Loucy (cell line): Measurements from ENCODE around the gene HOXD13.

Experiments used
- H2AFZ ChIP-seq: fragments of 200-600 bp; sonication (generic); 2 replicates; pipeline ENCODE4 v1.6.0; 2016; ENCODE audit warnings: antibody characterized with exemption, mild to moderate bottlenecking, low read length, moderate library complexity
- H3F3A ChIP-seq: fragments of 200-600 bp; 2 replicates; pipeline ENCODE4 v1.6.0; 2016; ENCODE audit warnings: antibody characterized with exemption, low read depth, mild to moderate bottlenecking
- H3K27me3 ChIP-seq: fragments of 200-600 bp; sonication (generic); 2 replicates; pipeline ENCODE4 v1.6.1; 2014; ENCODE audit warnings: low read length, mild to moderate bottlenecking; ENCODE audit not compliant: insufficient read depth, poor library complexity, severe bottlenecking
- H3K36me3 ChIP-seq: fragments of 200-600 bp; sonication (generic); 2 replicates; pipeline ENCODE4 v1.6.1; 2016; ENCODE audit warnings: low read length; ENCODE audit not compliant: insufficient read depth
- H3K4me1 ChIP-seq: fragments of 200-600 bp; sonication (generic); 2 replicates; pipeline ENCODE4 v1.5.1; 2014; ENCODE audit warnings: low read length, mild to moderate bottlenecking; ENCODE audit not compliant: insufficient read depth, poor library complexity, severe bottlenecking
- H3K4me2 ChIP-seq: fragments of 200-600 bp; sonication (generic); 2 replicates; pipeline ENCODE4 v1.6.0; 2014; ENCODE audit warnings: antibody characterized with exemption, low read length, low read depth, mild to moderate bottlenecking; ENCODE audit not compliant: poor library complexity, severe bottlenecking
- H3K4me3 ChIP-seq: fragments of 200-600 bp; sonication (generic); 2 replicates; pipeline ENCODE4 v1.5.1; 2014; ENCODE audit warnings: low read length, mild to moderate bottlenecking, mixed read lengths; ENCODE audit not compliant: poor library complexity, severe bottlenecking
- H3K79me2 ChIP-seq: fragments of 200-600 bp; sonication (generic); 2 replicates; pipeline ENCODE4 v1.6.1; 2014; ENCODE audit warnings: low read length; ENCODE audit not compliant: insufficient read depth
- H3K9ac ChIP-seq: fragments of 200-600 bp; sonication (generic); 2 replicates; pipeline ENCODE4 v1.6.0; 2014; ENCODE audit warnings: mild to moderate bottlenecking, low read depth, low read length, moderate library complexity; ENCODE audit not compliant: poor library complexity, severe bottlenecking
- H3K9me2 ChIP-seq: fragments of 200-600 bp; sonication (generic); replicated peaks from 2 replicates; pipeline ENCODE4 v1.6.1; 2016; ENCODE audit warnings: low read depth, low read length, mixed read lengths
- H3K9me3 ChIP-seq: fragments of 200-600 bp; sonication (generic); 2 replicates; pipeline ENCODE4 v1.6.1; 2014; ENCODE audit warnings: mild to moderate bottlenecking, antibody characterized with exemption, low read length, low read depth; ENCODE audit not compliant: insufficient read depth
- H4K20me1 ChIP-seq: fragments of 200-600 bp; sonication (generic); 2 replicates; pipeline ENCODE4 v1.6.0; 2014; ENCODE audit warnings: antibody characterized with exemption, low read length, mild to moderate bottlenecking; ENCODE audit not compliant: insufficient read depth, poor library complexity, severe bottlenecking
- CTCF ChIP-seq: fragments of 200-600 bp; sonication (generic); conservative IDR thresholded peaks from 2 replicates; pipeline ENCODE4 v1.5.1; 2014; ENCODE audit warnings: mild to moderate bottlenecking, antibody characterized with exemption, low read length
- EZH2phosphoT487 ChIP-seq: fragments of 200-600 bp; IDR thresholded peaks from 2 replicates; pipeline ENCODE4 v1.6.1; 2018; ENCODE audit warnings: antibody characterized with exemption, mild to moderate bottlenecking, moderate library complexity, borderline replicate concordance

The HOXD13 gene

GRCh38 chr2:176110415-176111308 is 18.1 kb downstream of the HOXD13 start:
- Histone ChIP-seq H2AFZ (no peak overlapping the region), H3K9me3 (no peaks in the 10 kb centered on the region), H4K20me1 (no peaks in the 10 kb centered on the region), H3K9me2 (no peaks in the 10 kb centered on the region), H3K9ac (no peak overlapping the region), H3K79me2 (no peaks in the 10 kb centered on the region), H3K27me3 (peaks cover 40% of the 10 kb centered on the region), H3F3A (0 out of 2 replicates have a peak, but pooled peaks cover 4% of the 10 kb centered on the region), H3K4me3 (no peak overlapping the region), H3K4me2 (no peak overlapping the region), H3K36me3 (no peaks in the 10 kb centered on the region), H3K4me1 (peaks cover 7% of the 10 kb centered on the region)
- TF ChIP-seq EZH2phosphoT487 (no peak), CTCF (no peak)

DNA sequence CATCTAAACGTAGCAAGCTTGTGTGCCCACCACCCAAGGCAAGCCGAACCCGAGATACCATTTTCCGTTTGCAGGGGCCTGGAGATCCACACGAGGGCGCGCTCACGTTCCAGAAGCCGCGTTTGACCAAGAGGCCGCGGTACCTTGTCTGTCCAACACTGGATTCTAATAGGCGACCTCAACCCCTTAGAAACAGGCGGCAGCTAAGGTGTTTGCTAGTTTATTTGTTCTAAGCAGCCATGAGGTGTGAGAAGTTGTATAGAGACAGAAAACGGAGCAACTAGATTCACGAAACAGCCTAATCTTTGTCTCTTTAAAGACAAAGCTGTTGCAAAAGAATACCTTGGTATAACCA is 18.8 kb downstream of the HOXD13 start:
- Histone ChIP-seq H3K9ac (no peak overlapping the region), H3F3A (0 out of 2 replicates have a peak, but pooled peaks cover 4% of the 10 kb centered on the region), H2AFZ (no peak overlapping the region), H3K4me3 (no peak overlapping the region), H3K4me1 (peaks cover 10% of the 10 kb centered on the region), H3K79me2 (no peaks in the 10 kb centered on the region), H3K9me3 (no peaks in the 10 kb centered on the region), H3K4me2 (no peak overlapping the region), H3K9me2 (no peaks in the 10 kb centered on the region), H3K36me3 (no peaks in the 10 kb centered on the region), H4K20me1 (no peaks in the 10 kb centered on the region), H3K27me3 (peaks cover 45% of the 10 kb centered on the region)
- TF ChIP-seq CTCF, result 0 out of 2 replicates have a peak, but pooled peaks have one; percentile 13
- TF ChIP-seq EZH2phosphoT487, result no peak

- H3K9ac ChIP-seq, result no peak overlapping the region
- no peaks in the 10 kb centered on the region for H4K20me1 ChIP-seq
- no peak overlapping the region for H2AFZ ChIP-seq
- H3K79me2 ChIP-seq, result no peaks in the 10 kb centered on the region
- H3K9me3 ChIP-seq, result no peaks in the 10 kb centered on the region
- H3K27me3 ChIP-seq, result peaks cover 52% of the 10 kb centered on the region
- H3K36me3 ChIP-seq, result no peaks in the 10 kb centered on the region
- TF ChIP-seq CTCF, result no peak
- no peak for TF ChIP-seq EZH2phosphoT487
- no peaks in the 10 kb centered on the region for H3K9me2 ChIP-seq
- H3K4me1 ChIP-seq, result peaks cover 10% of the 10 kb centered on the region
- H3K4me2 ChIP-seq, result no peak overlapping the region
- H3F3A ChIP-seq, result 0 out of 2 replicates have a peak, but pooled peaks cover 4% of the 10 kb centered on the region
- no peak overlapping the region for H3K4me3 ChIP-seq
These were observed 19.4 kb downstream of the HOXD13 start for GRCh38 chr2:176111846-176112374.
